ENCODE results near the gene DCLK1.
"Not testable (repeated sequence)": the region's sequence is repeated elsewhere in the genome, so short reads cannot be mapped to it uniquely, and the experiment has no call there.

Gene DCLK1

DNA sequence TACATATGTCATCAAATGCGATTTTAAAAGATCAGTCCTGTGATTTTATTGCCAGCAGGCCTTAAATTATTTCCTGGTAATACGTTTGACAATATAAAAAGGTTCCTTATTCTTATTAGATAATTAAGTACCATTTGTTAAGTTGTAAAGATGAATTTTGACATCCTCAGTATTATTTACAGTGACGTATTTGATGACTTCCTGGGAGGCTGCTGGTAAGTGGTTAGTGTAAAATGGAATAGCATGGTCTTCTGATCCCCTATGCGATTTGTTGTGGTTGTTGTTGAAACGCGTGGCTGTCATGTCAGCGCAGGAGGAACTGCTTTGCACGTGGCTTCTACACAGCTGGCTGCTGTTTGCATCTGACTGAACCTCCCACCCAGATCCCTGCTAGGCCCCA, 99.7 kb downstream of the DCLK1 start:
- no peak for DNase-seq

DNA sequence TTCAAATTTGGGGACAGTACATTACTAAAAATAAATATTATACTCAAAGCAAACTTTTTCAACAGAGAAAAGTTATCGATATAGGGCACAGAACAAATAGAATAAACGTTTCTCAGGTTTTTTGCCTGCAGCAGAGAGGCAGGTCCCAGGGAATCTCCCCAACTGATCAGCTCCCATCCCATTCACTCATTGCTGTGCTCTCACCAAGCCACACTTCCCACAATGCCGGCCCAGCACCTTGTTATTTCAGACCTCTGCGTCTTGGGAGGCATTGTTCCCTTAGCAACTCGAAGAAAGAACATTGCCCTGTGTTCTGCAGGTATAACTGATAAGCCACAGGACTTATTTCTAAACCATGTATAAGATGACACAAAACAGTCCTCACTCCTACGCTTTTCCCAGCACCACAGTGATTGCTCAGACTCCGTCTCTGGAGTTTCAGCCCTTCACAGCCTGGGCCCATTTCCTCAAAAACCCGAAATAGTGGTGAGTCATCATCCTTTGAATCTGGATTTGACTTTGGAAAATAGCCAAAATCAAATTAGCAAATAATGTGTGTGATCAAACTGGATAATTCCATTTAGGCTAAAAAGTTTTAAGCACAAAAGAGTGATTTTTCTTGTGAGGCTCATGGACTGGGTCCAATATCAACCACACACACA, 100.4 kb downstream of the DCLK1 start:
- no peak for DNase-seq

- DNase-seq = no peak
Observed at GRCh38 chr13:36029166-36029565, 102.0 kb downstream of the DCLK1 start.

GRCh38 chr13:36028359-36029025, 102.7 kb downstream of the DCLK1 start:
- no peak for DNase-seq

- DNase-seq = no peak
Observed at GRCh38 chr13:36026531-36026930, 104.7 kb downstream of the DCLK1 start.

- DNase-seq = no peak
Observed at GRCh38 chr13:36014763-36015162, 116.4 kb downstream of the DCLK1 start.

DNA sequence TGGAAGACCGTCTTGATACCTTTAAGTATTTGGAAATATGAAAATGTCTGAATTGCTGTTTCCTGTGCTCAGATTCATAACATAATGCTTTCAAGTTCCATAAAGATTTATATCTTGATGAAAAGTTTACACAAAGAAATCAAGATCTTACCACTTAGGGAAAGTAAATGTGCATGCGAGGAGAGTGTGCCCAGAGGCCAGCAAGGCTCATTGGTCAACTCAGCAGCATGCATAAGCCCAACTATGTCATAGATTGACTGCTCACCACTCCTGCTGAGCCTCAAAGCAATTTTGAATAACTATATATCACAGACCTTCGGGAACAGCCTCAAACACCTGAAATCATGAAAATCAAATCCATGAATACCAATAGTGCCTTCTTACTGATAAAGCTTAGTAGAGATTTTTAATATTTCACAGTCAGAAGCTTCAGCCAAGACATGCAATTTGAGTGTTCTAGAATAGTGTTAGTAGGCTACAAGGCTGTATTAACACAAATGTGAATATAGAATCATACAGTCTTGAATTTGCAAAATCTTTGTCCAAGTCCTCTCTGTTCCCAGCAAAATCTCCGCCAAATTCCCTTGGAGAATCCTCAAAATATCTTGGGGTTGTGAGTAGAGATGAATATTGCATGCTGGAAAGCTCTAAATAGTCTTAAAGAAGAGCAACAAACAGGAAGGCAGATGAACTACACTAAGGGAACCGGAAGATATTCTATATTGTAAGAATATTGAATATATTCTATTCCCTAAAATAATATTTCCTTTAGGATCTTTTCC, 124.1 kb downstream of the DCLK1 start:
- no peak for DNase-seq

- DNase-seq = no peak
Observed at GRCh38 chr13:36006347-36006746, 124.8 kb downstream of the DCLK1 start.

- no peak for DNase-seq
Observed at GRCh38 chr13:36001561-36001960, 129.6 kb downstream of the DCLK1 start.

- DNase-seq = no peak
Observed at GRCh38 chr13:36000028-36000427, 131.2 kb downstream of the DCLK1 start.

GRCh38 chr13:35996360-35996759, 134.8 kb downstream of the DCLK1 start:
- no peak for DNase-seq

DNA sequence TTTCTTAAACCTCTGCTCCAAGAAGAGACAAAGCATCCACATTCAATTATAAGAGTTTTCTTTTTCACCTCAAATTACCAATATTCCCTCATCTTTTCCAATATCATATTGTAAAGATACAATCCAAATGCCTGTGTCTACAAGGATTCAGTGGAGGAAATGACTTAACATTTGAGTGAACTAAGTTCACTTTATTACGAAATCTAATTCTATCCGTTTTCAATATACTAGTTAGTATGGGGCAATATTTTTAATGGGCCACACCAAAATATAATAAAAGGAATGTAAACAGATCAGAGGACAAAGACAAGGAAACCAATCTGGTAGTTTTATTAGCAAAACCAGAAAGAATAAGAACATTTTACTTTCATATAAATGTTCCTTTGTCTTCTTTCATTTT, 136.0 kb downstream of the DCLK1 start:
- no peak for DNase-seq

GRCh38 chr13:35994131-35994966, 136.8 kb downstream of the DCLK1 start:
- no peak for DNase-seq

- no peak for DNase-seq
Observed at GRCh38 chr13:35993686-35994085, 137.5 kb downstream of the DCLK1 start.

GRCh38 chr13:35992964-35993363, 138.2 kb downstream of the DCLK1 start:
- DNase-seq = no peak

GRCh38 chr13:35990196-35990595, 141.0 kb downstream of the DCLK1 start:
- no peak for DNase-seq

- no peak for DNase-seq
Observed at GRCh38 chr13:35988648-35989081, 142.5 kb downstream of the DCLK1 start.

DNA sequence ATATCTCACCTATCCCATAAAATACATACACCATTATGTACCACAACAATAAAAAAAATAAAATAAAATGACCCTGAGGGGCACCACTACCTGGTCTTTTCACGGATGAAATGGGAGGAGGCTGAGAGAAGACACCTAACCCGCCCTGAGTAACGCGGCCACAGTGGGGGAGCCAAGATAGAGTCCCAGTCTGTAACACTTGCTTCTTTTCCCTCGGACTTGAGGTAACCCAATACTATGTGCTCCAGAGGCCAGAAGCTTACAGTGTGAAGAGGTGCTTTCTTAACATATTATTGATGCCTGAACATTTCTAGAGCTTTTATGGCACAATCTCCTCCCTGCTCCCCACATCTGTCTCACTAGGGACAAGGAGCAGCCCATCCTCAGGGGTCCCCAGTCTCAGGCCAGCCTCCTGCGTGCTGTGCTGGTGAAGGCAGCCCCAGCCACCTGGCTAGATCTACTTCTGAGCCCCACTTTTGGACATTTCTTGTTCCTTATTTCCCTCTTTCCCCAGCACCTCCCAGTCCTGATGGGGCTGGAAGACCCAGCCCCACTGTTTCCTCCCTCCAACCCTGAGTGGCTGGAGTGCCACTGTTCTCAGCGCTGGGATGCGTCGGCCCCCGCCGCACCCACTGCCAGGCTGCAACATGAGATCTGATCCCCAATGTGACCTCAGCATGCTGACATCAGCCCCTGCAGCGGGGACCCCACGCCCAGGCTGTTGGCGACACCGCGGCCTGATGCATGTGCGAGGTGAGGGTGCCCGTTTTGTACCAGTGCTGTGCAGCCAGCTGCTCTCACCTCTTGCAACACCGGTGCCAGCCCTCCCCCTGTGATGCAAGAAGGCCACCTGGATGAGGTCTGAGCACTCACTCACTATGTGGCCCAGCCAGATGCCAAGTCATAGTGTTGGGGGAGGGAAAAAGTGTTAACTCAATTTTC, 143.3 kb downstream of the DCLK1 start:
- DNase-seq = no peak

- DNase-seq = no peak
Observed at GRCh38 chr13:35984776-35985453, 146.3 kb downstream of the DCLK1 start.

DNA sequence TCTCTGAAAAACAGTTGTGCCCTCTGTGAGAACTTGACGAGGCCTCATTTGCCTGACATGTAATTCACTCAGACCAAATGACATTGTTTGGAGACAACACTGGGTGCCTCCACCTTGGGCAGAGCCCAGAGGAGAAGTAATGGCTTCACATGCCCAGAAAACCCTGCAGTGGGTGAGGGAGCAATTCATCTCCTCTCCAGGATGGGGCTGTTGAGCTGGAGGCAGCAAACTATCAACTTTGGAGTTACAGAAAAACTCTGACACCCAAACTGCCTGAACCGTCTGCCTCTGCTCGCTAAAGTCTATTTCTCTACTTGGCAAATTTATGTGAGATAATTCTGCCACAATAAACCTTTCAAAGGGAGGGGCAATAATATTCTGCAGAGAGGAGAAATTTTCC, 146.9 kb downstream of the DCLK1 start:
- DNase-seq = no peak

DNA sequence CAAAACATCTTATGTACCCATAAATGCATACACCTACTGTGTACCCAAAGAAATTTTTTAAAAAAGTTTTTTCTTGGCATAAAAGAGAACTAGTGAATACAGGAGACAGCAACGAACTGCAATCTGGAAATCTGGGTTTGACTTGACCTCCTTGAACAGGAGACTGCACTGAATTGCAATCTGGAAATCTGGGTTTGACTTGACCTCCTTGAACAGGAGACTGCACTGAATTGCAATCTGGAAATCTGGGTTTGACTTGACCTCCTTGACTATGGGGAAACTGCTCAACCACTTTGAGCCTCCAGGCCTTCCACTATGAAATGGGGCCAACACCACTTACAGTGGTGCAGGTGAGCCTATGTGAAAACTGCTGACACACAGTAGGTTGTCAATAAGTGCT, 147.5 kb downstream of the DCLK1 start:
- DNase-seq = not testable (repeated sequence)

Measured in T-helper 2 cell (primary cell).